Peyer's patch (tissue), 4 donors: ENCODE data around the gene HECTD4.

Experiments
- POLR2A ChIP-seq, 2 donors: fragments of 450-650 bp; IDR thresholded peaks; one replicate each; pipeline ENCODE4 v1.5.1; 2017; ENCODE audit warnings: antibody characterized with exemption in 2 of 2, mild to moderate bottlenecking in 2 of 2, moderate library complexity in 2 of 2
- TF ChIP-seq, protein P1 (sequence below), 6 experiments: fragments of 450-650 bp in 4 of 6; fragments of 200-600 bp in 2 of 6; sonication (generic) in 1 of 6; IDR thresholded peaks; one replicate each; pipeline ENCODE4 v1.5.1; 2017 to 2019; ENCODE audit warnings: antibody characterized with exemption in 6 of 6, mild to moderate bottlenecking in 3 of 6, moderate library complexity in 1 of 6

- TF ChIP-seq, protein P1, sequence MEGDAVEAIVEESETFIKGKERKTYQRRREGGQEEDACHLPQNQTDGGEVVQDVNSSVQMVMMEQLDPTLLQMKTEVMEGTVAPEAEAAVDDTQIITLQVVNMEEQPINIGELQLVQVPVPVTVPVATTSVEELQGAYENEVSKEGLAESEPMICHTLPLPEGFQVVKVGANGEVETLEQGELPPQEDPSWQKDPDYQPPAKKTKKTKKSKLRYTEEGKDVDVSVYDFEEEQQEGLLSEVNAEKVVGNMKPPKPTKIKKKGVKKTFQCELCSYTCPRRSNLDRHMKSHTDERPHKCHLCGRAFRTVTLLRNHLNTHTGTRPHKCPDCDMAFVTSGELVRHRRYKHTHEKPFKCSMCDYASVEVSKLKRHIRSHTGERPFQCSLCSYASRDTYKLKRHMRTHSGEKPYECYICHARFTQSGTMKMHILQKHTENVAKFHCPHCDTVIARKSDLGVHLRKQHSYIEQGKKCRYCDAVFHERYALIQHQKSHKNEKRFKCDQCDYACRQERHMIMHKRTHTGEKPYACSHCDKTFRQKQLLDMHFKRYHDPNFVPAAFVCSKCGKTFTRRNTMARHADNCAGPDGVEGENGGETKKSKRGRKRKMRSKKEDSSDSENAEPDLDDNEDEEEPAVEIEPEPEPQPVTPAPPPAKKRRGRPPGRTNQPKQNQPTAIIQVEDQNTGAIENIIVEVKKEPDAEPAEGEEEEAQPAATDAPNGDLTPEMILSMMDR (IDR thresholded peaks at IDR 0.05) = no peak
- TF ChIP-seq POLR2A (IDR thresholded peaks at IDR 0.05) = no peak
Observed at GRCh38 chr12:112191201-112191600, 191.0 kb downstream of the HECTD4 start.
